Measurements from ENCODE around the gene PDE10A. TPM values are rescaled to one million over a fixed set of nuclear protein-coding genes. Genes with fewer than 3 reads are reported as not detected.

PDE10A gene
- total and polyA plus RNA-seq, 2 of the 4 experiments (the other 2 are of a cell fraction) = 3.4 to 12.4 TPM

DNA sequence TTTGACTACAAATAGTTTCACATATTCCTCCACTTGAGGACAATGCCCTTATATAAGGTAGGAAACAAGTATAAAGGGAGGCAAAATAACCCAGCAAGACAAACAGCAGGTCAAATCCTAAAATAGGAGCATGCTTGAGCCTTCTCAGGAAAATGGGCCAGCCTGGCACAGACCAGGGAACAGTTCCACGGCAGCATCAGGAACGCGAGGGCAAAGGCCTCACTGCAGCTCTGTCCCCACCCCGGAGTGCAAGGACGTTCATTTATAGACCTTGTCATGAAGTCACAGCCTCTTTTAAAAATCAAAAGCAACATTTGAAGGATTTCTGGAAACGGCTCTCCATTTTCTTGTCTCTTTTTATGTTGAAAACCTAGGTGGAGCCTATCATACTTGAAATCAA lies 17.1 kb downstream of the PDE10A start:
- Histone ChIP-seq H4K91ac (ENCODE audit: insufficient read depth, low read depth, low read length) (no peak overlapping the region), H4K20me1 (ENCODE audit: insufficient read depth, low read length) (peaks cover 3% of the 10 kb centered on the region), H3K14ac (replicated peaks; ENCODE audit: low read depth, low read length) (no peak overlapping the region), H2AK5ac (ENCODE audit: low read depth, low read length) (no peak overlapping the region), H3K4me2 (ENCODE audit: low read depth, low read length) (no peak overlapping the region), H3K4me1 (ENCODE audit: control insufficient read depth, insufficient read depth, low read length) (peaks cover 5% of the 10 kb centered on the region; the same call in 1 of the 2 replicates), H4K5ac (ENCODE audit: low read depth, low read length) (no peak overlapping the region), H3K23ac (ENCODE audit: low read depth, low read length) (no peak overlapping the region), H2AFZ (replicated peaks; ENCODE audit: low read length, poor library complexity) (no peak overlapping the region), H3K9me3 (ENCODE audit: control insufficient read depth, insufficient read depth, low read length) (no peaks in the 10 kb centered on the region), H3K4me3 (ENCODE audit: insufficient read depth, low read depth, low read length) (no peak overlapping the region), H4K8ac (ENCODE audit: low read depth in 2 of 2, low read length in 2 of 2) (no peak overlapping the region), H2AK9ac (replicated peaks; ENCODE audit: low read depth, low read length, poor library complexity) (no peak overlapping the region), H2BK5ac (ENCODE audit: low read depth, low read length, poor library complexity, severe bottlenecking) (no peak overlapping the region), H3K27ac (ENCODE audit: insufficient read depth, low read length) (no peak overlapping the region), H3K4ac (ENCODE audit: low read depth, low read length) (no peak overlapping the region), H3K56ac (ENCODE audit: extremely low read depth, insufficient read depth, low read length) (no peak overlapping the region), H3K18ac (ENCODE audit: low read depth, low read length) (no peak overlapping the region), H3K36me3 (ENCODE audit: control insufficient read depth, insufficient read depth, low read length) (no peaks in the 10 kb centered on the region), H3K9ac (ENCODE audit: low read depth, low read length) (no peak overlapping the region), H3K79me1 (ENCODE audit: low read depth in 1 of 2, low read length in 2 of 2) (peaks cover 59 to 60% of the 10 kb centered on the region in 2 experiments), H3K27me3 (ENCODE audit: control insufficient read depth, insufficient read depth, low read length) (no peaks in the 10 kb centered on the region), H2BK120ac (ENCODE audit: low read depth, low read length) (no peak overlapping the region), H3K9me1 (ENCODE audit: insufficient read depth, low read length) (no peaks in the 10 kb centered on the region), H2BK20ac (ENCODE audit: low read depth, low read length) (no peak overlapping the region), H2BK15ac (ENCODE audit: low read depth, low read length) (no peak overlapping the region)
- intact Hi-C loops (cut with micrococcal nuclease) = no loop called here
- no TSS peak for BruUV-seq (replicated peaks)
- no CpG with 5 or more reads among the region's 6 CpGs for WGBS, 2 experiments (ENCODE audit: extremely low coverage in 2 of 2, insufficient read length in 1 of 2)
- ChIA-PET CTCF (no interaction called here), POLR2A (ENCODE audit: unreplicated experiment) (no interaction called here)
- ATAC-seq (ENCODE audit: low read depth) = no peak
- dilution Hi-C loops (cut with HindIII; ENCODE audit: low sequenced_read_pairs, unreplicated experiment) = no loop called here
- in situ Hi-C loops (cut with MboI; ENCODE audit: low sequenced_read_pairs) = no loop called here
- DNase-seq = no peak
- TF ChIP-seq RFX5 (IDR thresholded peaks at IDR 0.05; ENCODE audit: low read depth, low read length) (no peak), MXI1 (IDR thresholded peaks at IDR 0.05; ENCODE audit: borderline replicate concordance, low read depth, low read length) (no peak), MAZ (IDR thresholded peaks at IDR 0.05; ENCODE audit: borderline replicate concordance, low read depth, low read length) (no peak), CHD1 (IDR thresholded peaks at IDR 0.05; ENCODE audit: low read depth, low read length) (no peak), FOS (IDR thresholded peaks at IDR 0.05; ENCODE audit: low read depth, low read length) (no peak), NFE2L2 (IDR thresholded peaks at IDR 0.05; ENCODE audit: low read depth, low read length) (no peak), POLR2A (IDR thresholded peaks at IDR 0.05; ENCODE audit: low read depth, low read length) (no peak), RAD21 (IDR thresholded peaks at IDR 0.05; ENCODE audit: low read length) (no peak), BHLHE40 (IDR thresholded peaks at IDR 0.05; ENCODE audit: low read depth, low read length) (no peak), CEBPB (IDR thresholded peaks at IDR 0.05; ENCODE audit: low read depth, low read length) (no peak), MAFK (IDR thresholded peaks at IDR 0.05; ENCODE audit: low read depth, low read length) (no peak), RCOR1 (IDR thresholded peaks at IDR 0.05; ENCODE audit: insufficient replicate concordance, low read length) (no peak), SMC3 (IDR thresholded peaks at IDR 0.05; ENCODE audit: low read depth, low read length) (no peak)
- TF ChIP-seq, protein P1, sequence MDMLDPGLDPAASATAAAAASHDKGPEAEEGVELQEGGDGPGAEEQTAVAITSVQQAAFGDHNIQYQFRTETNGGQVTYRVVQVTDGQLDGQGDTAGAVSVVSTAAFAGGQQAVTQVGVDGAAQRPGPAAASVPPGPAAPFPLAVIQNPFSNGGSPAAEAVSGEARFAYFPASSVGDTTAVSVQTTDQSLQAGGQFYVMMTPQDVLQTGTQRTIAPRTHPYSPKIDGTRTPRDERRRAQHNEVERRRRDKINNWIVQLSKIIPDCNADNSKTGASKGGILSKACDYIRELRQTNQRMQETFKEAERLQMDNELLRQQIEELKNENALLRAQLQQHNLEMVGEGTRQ (IDR thresholded peaks at IDR 0.05; ENCODE audit: low read depth, low read length) = no peak
- TF ChIP-seq, protein P2, sequence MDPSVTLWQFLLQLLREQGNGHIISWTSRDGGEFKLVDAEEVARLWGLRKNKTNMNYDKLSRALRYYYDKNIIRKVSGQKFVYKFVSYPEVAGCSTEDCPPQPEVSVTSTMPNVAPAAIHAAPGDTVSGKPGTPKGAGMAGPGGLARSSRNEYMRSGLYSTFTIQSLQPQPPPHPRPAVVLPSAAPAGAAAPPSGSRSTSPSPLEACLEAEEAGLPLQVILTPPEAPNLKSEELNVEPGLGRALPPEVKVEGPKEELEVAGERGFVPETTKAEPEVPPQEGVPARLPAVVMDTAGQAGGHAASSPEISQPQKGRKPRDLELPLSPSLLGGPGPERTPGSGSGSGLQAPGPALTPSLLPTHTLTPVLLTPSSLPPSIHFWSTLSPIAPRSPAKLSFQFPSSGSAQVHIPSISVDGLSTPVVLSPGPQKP (IDR thresholded peaks at IDR 0.05; ENCODE audit: borderline replicate concordance, low read depth, low read length) = no peak
- TF ChIP-seq, protein P3, sequence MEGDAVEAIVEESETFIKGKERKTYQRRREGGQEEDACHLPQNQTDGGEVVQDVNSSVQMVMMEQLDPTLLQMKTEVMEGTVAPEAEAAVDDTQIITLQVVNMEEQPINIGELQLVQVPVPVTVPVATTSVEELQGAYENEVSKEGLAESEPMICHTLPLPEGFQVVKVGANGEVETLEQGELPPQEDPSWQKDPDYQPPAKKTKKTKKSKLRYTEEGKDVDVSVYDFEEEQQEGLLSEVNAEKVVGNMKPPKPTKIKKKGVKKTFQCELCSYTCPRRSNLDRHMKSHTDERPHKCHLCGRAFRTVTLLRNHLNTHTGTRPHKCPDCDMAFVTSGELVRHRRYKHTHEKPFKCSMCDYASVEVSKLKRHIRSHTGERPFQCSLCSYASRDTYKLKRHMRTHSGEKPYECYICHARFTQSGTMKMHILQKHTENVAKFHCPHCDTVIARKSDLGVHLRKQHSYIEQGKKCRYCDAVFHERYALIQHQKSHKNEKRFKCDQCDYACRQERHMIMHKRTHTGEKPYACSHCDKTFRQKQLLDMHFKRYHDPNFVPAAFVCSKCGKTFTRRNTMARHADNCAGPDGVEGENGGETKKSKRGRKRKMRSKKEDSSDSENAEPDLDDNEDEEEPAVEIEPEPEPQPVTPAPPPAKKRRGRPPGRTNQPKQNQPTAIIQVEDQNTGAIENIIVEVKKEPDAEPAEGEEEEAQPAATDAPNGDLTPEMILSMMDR (conservative IDR thresholded peaks at IDR 0.05; ENCODE audit: low read depth, low read length) = no peak
